Measurements from ENCODE around the gene NOXRED1.

DNA sequence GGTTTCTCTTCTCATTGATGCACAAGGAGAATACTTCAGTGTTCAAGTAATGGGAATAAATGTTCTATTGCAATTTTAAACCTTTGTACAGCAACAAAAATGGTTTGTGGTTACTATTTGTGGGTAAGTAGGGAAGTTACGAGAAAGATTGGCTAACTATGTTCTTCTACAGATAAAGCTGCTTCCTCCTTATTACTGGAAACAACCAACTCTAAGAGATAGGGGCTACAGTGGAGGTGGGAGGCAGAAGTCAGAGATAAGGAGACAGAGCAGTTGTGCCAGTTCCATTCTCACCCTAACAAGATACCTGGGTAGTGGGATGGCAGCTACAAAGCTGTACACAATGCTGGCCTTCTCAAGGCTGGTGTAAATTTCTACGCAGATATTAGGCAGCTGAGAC lies 16.2 kb downstream of the NOXRED1 start:
- TF ChIP-seq CTCF (IDR thresholded peaks at IDR 0.05; ENCODE audit: insufficient read depth, low read length, poor library complexity, severe bottlenecking) (no peak), EZH2phosphoT487 (conservative IDR thresholded peaks at IDR 0.05; ENCODE audit: low read length) (no peak)

Data from SU-DHL-6 (cell line).